Fibroblast of villous mesenchyme (primary cell): Measurements from ENCODE around the gene UQCC2. TPM values are rescaled to one million over a fixed set of nuclear protein-coding genes. Genes with fewer than 3 reads are reported as not detected.

Experiments
- DNase-seq: peaks from one replicate; pipeline ENCODE4 v3.0.0-alpha.2; 2010; ENCODE audit warnings: low read depth
- H3K4me3 ChIP-seq: 2 replicates; pipeline ENCODE4 v1.5.1; 2011; ENCODE audit warnings: low read depth, mild to moderate bottlenecking, low read length
- total RNA-seq: library from RNA; depleted of rRNA; stranded (reverse); fragments of >200 nt; gene quantifications from 2 replicates; pipeline ENCODE4 v1.2.3, GENCODE V29; 2012
- TF ChIP-seq, protein P1 (sequence below): IDR thresholded peaks from 2 replicates; pipeline ENCODE4 v1.5.1; 2012; ENCODE audit warnings: low read depth, mild to moderate bottlenecking, low read length; ENCODE audit not compliant: insufficient read depth

The UQCC2 gene
- total RNA-seq, 1 donor: 24.6 TPM

DNA sequence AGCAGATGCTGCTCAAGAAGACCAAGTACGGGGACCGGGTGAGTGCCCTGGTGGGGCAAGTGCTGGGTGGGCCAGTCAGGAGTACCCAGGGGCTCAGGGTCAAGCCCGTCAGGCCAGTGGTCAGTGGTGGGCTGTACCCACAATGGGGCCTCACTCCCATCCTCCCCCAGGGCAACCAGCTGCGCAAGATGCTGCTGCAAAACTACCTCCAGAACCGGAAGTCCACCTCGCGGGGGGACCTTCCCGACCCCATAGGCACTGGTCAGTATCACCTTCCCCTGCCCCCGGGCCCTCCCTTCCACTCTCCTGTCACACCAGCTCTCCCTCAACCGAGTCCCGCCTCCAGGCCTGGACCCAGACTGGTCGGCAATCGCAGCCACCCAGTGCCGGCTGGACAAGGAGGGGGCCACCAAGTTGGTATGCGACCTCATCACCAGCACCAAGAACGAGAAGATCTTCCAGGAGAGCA is 27.0 kb downstream of the UQCC2 start:
- DNase-seq: no peak
- H3K4me3 ChIP-seq: no peak overlapping the region
- TF ChIP-seq, protein P1, sequence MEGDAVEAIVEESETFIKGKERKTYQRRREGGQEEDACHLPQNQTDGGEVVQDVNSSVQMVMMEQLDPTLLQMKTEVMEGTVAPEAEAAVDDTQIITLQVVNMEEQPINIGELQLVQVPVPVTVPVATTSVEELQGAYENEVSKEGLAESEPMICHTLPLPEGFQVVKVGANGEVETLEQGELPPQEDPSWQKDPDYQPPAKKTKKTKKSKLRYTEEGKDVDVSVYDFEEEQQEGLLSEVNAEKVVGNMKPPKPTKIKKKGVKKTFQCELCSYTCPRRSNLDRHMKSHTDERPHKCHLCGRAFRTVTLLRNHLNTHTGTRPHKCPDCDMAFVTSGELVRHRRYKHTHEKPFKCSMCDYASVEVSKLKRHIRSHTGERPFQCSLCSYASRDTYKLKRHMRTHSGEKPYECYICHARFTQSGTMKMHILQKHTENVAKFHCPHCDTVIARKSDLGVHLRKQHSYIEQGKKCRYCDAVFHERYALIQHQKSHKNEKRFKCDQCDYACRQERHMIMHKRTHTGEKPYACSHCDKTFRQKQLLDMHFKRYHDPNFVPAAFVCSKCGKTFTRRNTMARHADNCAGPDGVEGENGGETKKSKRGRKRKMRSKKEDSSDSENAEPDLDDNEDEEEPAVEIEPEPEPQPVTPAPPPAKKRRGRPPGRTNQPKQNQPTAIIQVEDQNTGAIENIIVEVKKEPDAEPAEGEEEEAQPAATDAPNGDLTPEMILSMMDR: no peak

DNA sequence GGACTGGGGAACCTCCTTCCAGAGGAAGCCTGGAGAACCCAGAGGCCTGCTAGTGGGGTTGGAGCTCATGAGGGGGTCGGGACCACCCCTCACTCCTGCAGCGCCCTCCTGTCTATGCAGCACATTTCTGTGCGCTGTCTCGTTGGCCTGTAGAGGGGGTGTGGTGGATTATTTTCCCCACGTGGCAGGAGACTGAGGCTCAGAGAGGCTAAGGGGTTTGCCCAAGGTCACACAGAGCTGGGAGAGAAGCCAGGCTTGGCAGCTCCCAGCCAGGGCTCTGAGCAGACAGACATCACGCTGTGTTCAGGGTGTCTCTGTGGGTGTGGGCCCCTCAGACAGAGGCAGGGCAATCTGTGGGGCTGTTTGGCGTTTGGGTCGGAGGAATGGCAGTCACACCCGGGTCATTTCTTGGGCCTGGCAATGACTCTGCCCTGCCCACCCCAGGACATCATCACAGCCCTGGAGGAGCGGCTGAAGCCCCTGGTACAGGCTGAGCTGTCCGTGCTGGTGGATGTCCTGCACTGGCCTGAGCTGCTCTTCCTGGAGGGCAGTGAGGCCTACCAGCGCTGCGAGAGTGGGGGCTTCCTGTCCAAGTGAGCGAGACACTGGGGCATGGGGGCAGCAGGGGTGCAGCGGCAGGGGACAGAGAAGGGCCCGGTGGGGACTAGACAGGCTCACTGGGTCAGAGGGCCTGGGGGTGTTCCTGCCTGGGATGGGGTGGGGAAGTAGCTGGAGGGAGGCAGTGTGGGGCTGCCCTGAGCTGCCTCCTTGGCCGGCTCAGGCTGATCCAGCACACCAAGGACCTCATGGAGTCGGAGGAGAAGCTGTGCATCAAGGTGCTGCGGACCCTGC is 27.7 kb downstream of the UQCC2 start:
- TF ChIP-seq, protein P1: no peak
- no peak overlapping the region for H3K4me3 ChIP-seq
- no peak for DNase-seq

DNA sequence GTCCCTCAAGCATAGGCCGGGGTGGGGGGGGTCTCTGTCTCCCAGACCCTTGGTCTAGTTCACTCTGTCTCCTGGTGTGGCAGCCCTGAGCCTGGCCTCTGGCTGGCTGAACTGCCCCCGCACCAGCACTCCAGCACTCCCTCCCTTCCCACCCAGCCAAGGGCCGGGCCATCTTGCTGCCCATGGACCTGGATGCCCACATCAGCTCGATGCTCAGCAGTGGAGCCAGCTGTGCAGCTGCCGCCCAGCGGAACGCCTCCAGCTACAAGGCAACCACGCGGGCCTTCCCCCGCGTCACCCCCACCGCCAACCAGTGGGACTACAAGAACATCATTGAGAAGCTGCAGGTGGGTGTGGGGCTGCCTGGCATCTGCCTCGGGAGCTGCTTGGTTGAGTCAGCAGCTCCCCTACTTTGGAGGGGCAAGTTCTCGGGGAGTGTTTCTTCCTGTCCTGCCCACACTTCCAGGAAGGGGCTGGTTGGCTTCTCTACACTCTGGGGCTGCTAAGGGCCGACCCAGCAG is 28.4 kb downstream of the UQCC2 start:
- TF ChIP-seq, protein P1: no peak
- DNase-seq: no peak
- no peak overlapping the region for H3K4me3 ChIP-seq

DNA sequence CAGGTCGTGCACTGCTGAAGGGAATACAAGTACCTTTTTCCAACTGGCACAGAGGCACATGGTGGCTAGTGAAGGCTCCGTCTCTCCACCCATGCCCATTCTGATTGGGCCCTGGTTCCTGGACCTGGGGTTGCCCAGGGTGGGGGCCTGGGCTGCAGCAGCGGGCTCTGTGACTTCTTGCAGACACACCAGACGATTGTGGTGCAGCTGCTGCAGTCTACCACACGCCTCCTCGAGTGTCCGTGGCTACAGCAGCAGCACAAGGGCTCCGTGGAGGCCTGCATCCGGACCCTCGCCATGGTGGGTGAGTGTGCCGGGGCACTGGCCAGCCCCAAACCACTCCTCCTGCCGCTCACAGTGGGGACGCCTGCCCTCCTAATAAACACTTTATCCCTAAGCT is 29.2 kb downstream of the UQCC2 start:
- H3K4me3 ChIP-seq: no peak overlapping the region
- TF ChIP-seq, protein P1: no peak
- DNase-seq: no peak

DNA sequence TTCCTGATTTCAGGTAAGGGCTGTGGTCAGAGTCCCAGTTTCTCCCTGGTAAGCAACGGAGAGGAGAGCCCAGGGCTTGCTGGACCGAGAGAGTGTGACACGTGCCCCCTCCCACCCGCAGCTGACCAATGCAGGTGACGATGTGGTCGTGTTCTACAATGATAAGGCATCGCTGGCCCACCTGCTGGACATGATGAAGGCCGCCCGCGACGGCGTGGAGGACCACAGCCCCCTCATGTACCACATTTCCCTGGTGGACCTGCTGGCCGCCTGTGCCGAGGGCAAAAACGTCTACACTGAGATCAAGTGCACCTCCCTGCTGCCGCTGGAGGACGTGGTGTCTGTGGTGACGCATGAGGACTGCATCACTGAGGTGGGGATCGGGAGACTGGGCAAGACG is 31.7 kb downstream of the UQCC2 start:
- TF ChIP-seq, protein P1: no peak
- DNase-seq: no peak
- no peak overlapping the region for H3K4me3 ChIP-seq

DNA sequence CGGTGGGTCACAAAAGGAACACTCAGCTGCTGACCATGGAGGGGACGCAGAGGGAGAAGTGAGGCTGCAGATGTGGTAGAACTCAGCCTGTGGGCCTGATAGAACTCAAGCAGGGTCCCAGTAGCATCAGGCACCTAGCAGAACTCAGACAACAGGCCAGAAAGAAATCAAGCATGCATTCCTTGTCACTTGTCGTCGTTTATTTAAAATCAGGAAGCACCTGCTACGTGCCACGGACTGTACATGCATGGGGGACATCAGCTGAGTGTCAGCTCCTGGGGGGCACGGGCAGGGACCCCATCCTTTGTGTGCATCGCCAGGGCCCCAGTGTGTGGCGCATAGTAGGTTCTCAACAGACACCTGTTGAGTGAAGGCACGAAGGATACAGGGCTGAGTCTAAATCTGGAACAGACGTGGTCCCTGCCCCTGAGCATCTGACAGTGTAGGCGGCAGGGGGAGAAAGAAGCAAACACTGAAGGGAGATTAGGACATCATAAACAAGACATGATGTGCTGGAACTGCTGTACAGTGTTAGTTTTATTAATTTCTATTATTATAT is 32.5 kb downstream of the UQCC2 start:
- no peak for DNase-seq
- TF ChIP-seq, protein P1: no peak
- H3K4me3 ChIP-seq: no peak overlapping the region
